GM18907 (cell line): Measurements from ENCODE around the gene MACF1.
"Not testable (repeated sequence)": the region's sequence is repeated elsewhere in the genome, so short reads cannot be mapped to it uniquely, and the experiment has no call there.

Experiments used
- ATAC-seq: cut with Tn5 transposase; IDR thresholded peaks from one replicate; pipeline ENCODE4 v1.9.1; 2021; ENCODE audit warnings: mild to moderate bottlenecking, moderate library complexity; ENCODE audit not compliant: unreplicated experiment

Gene MACF1

DNA sequence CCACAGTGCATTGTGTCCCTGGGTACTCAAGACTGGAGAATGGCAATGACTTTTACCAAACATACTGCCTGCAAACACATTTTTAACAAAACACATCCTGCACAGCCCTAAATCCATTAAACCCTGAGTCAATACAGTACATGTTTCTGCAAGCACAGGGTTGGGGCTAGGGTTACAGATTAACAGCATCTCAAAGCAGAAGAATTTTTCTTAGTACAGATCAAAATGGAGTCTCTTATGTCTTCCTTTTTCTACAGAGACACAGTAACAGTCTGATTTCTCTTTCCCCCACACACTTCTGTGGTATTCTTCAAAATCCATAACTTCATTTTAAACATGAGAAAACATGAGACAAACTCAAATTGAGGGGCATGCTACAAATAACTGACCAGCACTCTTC lies 300.8 kb downstream of the MACF1 start:
- no peak for ATAC-seq

DNA sequence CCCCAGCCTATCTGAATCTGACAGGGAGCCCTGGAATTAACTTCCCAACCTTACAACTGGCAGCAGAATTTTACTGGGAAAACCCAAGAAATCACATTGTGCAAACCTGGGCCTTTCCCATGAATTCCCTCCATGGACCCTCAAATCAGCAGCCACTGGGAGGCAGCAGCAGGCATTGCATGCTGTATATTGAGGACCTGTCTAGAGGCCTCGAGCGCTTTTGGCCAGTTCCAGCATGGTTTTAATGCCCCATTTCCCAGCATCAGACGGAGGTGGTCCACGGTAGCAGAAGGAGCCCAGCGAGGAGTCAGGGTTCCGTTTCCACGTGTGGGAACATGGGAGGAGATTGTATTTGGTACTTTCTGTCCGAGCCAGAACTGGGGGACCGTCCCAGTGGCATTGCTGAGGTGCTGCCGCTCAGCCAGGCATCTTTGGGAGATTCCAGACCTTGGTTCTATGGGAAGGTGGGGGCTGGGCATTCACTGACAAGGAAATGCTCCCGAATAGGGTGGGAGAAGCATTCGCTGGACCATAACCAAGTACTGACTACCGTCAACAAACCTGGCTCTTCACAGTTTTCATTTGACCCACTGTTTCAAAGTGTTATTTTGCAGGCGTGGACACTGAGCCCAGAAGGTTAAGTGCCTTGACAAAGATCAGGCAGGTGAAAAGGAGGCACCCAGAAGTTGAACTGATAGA lies 302.9 kb downstream of the MACF1 start:
- no peak for ATAC-seq

DNA sequence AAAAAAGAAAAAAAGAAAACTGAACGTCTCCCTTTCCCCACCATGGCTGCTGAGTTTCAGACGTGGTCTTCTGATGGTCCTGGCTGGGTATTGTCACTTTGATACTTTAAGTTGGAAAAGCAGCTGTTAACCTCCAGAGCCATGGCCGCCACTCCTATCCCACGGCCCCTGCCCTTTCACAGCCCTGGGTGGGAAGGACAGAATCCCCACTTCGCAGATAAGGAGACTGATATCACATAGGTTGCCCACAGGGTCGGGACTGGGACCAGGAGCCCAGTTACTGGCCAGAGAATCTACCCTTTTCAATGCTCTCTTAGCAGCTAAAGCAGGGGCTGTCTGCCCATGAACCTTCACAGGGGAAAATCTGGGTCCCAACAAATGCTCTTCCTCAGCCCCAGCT lies 303.8 kb downstream of the MACF1 start:
- no peak for ATAC-seq

- peak; percentile 22 for ATAC-seq
These were observed 304.4 kb downstream of the MACF1 start for GRCh38 chr1:39508857-39509305.

- ATAC-seq = peak; percentile 66
These were observed 305.0 kb downstream of the MACF1 start for GRCh38 chr1:39509360-39510009.

DNA sequence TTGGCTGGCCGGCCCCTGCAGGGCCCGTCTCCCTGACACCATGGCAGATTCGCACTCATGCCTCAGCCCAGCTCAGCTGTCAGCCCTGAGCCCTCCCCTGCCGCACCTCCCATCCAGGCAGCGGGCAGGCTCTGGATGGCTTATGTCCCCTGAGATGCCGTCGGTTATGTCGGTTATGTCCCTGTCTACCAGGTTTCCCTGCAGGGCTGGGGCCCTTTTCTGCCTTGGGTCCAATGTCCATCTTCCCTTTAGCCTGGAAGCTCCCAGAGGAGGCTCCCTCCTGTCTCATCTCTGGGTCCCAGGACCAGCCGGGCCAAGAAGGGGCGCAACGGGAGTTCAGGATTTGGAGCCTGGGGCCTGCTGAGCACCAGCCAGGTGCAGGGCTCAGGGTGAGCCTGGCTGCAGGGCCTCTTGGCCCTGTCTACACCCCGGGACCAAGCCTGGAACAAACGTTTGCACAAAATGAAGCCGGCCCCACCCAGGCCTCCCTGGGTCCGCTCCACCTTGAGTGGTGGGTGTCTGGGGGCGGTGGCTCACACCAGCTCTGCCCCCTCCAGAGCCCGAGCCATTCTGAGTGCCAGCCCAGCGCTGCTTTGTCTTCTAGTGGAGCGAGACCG lies 306.2 kb downstream of the MACF1 start:
- not testable (repeated sequence) for ATAC-seq

GRCh38 chr1:39511477-39511876 lies 307.0 kb downstream of the MACF1 start:
- not testable (repeated sequence) for ATAC-seq

DNA sequence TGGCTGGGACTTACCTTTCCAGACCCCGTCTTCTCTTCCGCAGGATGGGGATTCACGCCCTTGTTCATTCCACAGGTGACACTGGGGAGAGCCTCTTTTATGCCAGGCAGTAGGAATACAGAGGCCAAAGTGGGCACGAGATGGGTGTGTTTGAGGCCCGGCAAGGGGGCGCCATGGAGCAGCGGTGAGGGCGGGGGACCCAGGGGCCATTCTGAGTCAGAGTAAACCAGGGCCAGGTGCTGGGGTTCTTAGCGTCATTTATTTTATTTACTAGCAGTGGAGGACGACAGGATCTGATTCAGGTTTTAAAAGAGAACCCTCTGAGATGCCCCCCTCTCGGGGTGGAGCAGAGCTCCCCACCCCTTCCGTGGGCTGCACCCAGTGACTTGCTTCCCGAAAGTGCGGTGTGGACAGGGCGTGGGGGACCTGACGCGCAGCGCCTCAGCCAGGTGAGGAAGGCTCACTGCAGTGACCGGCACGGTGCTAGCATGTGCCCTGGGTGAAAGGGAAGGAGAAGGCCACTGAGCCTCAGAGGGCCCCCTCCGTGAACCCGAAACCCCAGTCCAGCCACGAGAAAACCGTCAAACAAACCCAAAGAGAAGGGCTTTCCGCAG lies 307.8 kb downstream of the MACF1 start:
- ATAC-seq = not testable (repeated sequence)

DNA sequence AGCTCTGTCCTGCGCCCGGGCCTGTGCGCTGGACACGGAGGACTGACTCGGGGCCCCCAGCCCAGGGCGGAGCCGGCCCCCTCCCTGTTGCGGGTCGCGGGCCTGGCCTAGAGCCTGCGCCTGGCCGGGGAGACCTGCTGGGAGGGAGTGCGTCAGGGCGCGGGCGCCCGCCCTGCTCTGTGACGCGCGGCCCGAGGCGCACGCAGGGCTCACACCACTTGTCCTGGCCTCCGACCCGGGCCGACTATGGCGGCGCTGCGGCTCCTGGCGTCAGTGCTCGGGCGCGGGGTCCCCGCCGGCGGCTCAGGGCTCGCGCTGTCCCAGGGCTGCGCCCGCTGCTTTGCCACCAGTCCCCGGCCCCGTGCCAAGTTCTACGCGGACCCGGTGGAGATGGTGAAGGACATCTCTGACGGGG lies 310.2 kb downstream of the MACF1 start:
- peak; percentile 31 for ATAC-seq

- ATAC-seq = peak; percentile 57
These were observed 310.9 kb downstream of the MACF1 start for GRCh38 chr1:39515131-39516086.

- not testable (repeated sequence) for ATAC-seq
These were observed 312.3 kb downstream of the MACF1 start for GRCh38 chr1:39516841-39517240.

DNA sequence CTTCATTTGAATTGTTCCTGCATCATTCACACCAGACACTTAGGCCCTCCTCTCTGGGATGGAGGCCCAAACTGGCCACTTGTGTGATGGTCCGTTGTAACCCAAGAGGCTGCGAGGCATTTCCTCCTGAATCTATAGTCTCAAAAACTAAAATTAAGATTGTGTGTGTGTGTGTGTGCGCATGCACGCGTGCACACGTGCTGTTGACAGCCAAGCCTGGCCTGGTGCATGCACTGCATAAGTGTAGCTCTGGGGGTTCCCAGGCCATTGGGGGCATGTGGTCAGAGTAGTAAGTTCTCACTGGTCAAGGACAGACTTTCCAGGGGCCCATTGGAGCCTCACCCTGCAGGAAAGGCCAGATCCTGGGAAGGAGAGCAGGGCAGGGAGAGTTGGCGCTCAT lies 313.4 kb downstream of the MACF1 start:
- not testable (repeated sequence) for ATAC-seq

- not testable (repeated sequence) for ATAC-seq
These were observed 314.9 kb downstream of the MACF1 start for GRCh38 chr1:39519376-39519775.

DNA sequence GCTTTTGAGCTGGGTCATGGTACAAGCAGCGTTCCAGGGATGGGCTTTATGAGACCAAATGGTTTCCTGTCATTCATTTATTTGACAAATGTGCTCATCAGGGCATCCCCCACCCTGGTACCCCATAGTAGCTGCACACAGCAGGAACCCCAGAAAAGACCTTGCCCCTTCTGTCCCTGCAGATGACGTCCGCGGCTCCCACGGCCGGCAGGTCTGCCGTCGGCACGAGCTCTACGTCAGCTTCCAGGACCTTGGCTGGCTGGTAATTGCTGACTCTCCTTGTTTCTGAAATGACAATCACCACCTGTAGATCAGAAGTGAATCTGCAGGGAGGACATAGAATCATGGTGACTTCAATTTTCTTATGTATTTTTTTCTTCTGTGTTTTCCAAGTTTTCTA lies 317.7 kb downstream of the MACF1 start:
- ATAC-seq = not testable (repeated sequence)

- no peak for ATAC-seq
These were observed 318.4 kb downstream of the MACF1 start for GRCh38 chr1:39522661-39523567.

DNA sequence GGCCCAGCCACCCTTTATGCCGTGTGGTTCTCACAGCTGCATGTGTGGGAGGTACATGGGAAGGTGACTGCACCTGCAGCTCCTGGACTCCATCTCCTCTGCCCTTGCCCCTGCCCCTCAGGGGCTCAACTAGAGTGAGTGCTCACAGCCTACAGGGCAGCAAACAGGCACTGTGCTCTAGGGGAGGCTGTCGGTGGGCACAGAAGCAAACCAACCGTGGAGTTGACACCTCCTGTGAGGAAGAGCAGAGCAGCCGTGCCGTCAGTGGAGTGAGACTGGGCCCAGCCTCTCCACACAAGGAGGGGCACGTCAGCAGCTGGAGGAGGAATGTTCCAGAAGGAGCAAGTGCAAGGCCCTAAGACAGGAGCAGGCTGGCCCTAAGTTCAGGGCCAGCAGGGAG lies 319.7 kb downstream of the MACF1 start:
- no peak for ATAC-seq

GRCh38 chr1:39524591-39525365 lies 320.3 kb downstream of the MACF1 start:
- ATAC-seq = no peak

GRCh38 chr1:39525366-39526165 lies 321.1 kb downstream of the MACF1 start:
- ATAC-seq = peak; percentile 93
